ENCODE measurements around the gene OR2T8. TPM values are rescaled to one million over a fixed set of nuclear protein-coding genes. Genes with fewer than 3 reads are reported as not detected.

Gene OR2T8
- total RNA-seq, 2 experiments from 2014 or later, result not detected

DNA sequence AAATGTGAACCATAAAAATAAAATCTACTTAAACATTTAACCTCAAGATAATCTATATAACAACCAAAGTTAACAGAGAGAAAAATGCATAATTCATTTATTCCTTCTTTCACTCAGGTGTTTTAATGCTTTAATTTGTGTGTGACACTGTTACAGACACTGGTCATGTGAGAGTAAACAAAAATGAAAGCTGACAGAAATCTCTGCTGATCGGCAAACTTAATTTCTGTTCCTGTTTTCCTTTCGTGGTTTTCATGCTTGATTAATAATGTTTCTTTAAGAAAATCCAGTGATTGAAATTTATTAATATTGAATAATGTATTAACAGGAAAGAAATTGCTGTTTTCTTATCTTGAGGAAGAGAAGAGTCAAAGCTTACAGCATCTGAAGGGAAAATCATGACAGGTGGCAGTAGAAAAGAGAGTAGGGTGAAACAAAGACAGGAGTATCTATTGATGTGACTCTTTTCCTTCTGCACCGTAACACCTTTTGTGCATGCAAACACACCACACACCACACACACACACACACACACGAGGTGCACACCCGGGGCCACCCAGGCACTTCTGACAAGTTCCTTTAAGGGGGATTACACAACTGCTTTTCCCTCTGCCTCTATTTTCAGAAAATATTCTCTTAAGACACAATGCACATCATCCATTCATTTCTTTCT, 46.6 kb downstream of the OR2T8 start:
- no peak for DNase-seq
- no peak overlapping the region for H3K4me3 Mint-ChIP-seq
- no peaks in the 10 kb centered on the region for H3K9me3 Mint-ChIP-seq
- H3K27me3 Mint-ChIP-seq (ENCODE audit: low read depth), result no peaks in the 10 kb centered on the region
- peaks cover 8% of the 10 kb centered on the region for H3K4me1 Mint-ChIP-seq (ENCODE audit: low read depth)
- CTCF ChIA-PET, result interaction anchor here (1.4 kb wide), 1 partner anchor 31 kb away, joined by 3 read pairs; no protein-coding TSS in a partner anchor
- no peak overlapping the region for H3K27ac Mint-ChIP-seq
- H3K36me3 Mint-ChIP-seq (ENCODE audit: low read depth), result peaks cover 14% of the 10 kb centered on the region
- intact Hi-C loops (cut with micrococcal nuclease), result no loop called here

Other genes with a start within 250 kb of the OR2T8 start
- not detected for gene OR13G1, start 240.5 kb upstream of the OR2T8 start, total RNA-seq
- gene OR6F1, start 203.6 kb upstream of the OR2T8 start, total RNA-seq, result not detected
- not detected for gene OR14K1, start 181.6 kb upstream of the OR2T8 start, total RNA-seq
- not detected for gene OR14A2, start 172.1 kb upstream of the OR2T8 start, total RNA-seq
- gene OR1C1, start 159.7 kb upstream of the OR2T8 start, total RNA-seq, result not detected
- not detected for gene OR14A16, start 96.1 kb upstream of the OR2T8 start, total RNA-seq
- gene OR11L1, start 78.4 kb upstream of the OR2T8 start, total RNA-seq, result not detected
- gene TRIM58, start 63.1 kb upstream of the OR2T8 start, total RNA-seq, result under 1 TPM; 0.12 to 0.17 TPM
- not detected for gene OR2W3, start 24.7 kb upstream of the OR2T8 start, total RNA-seq
- gene OR2AJ1, start 4.6 kb downstream of the OR2T8 start, total RNA-seq, result not detected
- under 1 TPM in 1 of 2 experiments, not detected in 1; 0.21 TPM for gene OR2L8, start 28.6 kb downstream of the OR2T8 start, total RNA-seq
- gene OR2AK2, start 45.0 kb downstream of the OR2T8 start, total RNA-seq, result not detected
- gene OR2L5, start 93.4 kb downstream of the OR2T8 start, total RNA-seq, result not detected
- gene OR2L2, start 109.8 kb downstream of the OR2T8 start, total RNA-seq, result not detected
- gene OR2L3, start 126.6 kb downstream of the OR2T8 start, total RNA-seq, result not detected
- gene OR2L13, start 174.9 kb downstream of the OR2T8 start, total RNA-seq, result not detected
- not detected for gene OR2M5, start 224.9 kb downstream of the OR2T8 start, total RNA-seq

Measured in activated naive CD4-positive, alpha-beta T cell treated with anti-CD3 and anti-CD28 coated beads for 36 hours (primary cell).